Right lobe of liver (tissue), 4 donors: ENCODE measurements around the gene TTLL1.

Source experiments
- POLR2A ChIP-seq: fragments of 450-650 bp; IDR thresholded peaks from one replicate; pipeline ENCODE4 v1.6.1; 2017; ENCODE audit warnings: antibody characterized with exemption, mild to moderate bottlenecking
- TF ChIP-seq, protein P1 (sequence below), 4 donors: fragments of 200-600 bp in 3 of 4; fragments of 450-650 bp in 1 of 4; IDR thresholded peaks; one replicate each; pipeline versions ENCODE4 v1.5.1 to v1.8.0; 2016 to 2022; ENCODE audit warnings: antibody characterized with exemption in 4 of 4, mild to moderate bottlenecking in 2 of 4
- donor health status: DM: no; HTN: no; CAD: no.
- donor health status: DM: no; HTN: no; CAD: no.
- donor health status: DM: no; HTN: yes; CAD: no.

- no peak for TF ChIP-seq POLR2A
- TF ChIP-seq, protein P1, sequence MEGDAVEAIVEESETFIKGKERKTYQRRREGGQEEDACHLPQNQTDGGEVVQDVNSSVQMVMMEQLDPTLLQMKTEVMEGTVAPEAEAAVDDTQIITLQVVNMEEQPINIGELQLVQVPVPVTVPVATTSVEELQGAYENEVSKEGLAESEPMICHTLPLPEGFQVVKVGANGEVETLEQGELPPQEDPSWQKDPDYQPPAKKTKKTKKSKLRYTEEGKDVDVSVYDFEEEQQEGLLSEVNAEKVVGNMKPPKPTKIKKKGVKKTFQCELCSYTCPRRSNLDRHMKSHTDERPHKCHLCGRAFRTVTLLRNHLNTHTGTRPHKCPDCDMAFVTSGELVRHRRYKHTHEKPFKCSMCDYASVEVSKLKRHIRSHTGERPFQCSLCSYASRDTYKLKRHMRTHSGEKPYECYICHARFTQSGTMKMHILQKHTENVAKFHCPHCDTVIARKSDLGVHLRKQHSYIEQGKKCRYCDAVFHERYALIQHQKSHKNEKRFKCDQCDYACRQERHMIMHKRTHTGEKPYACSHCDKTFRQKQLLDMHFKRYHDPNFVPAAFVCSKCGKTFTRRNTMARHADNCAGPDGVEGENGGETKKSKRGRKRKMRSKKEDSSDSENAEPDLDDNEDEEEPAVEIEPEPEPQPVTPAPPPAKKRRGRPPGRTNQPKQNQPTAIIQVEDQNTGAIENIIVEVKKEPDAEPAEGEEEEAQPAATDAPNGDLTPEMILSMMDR (IDR thresholded peaks at IDR 0.05): no peak
These were observed 7.2 kb upstream of the TTLL1 start for GRCh38 chr22:43096420-43096819.
